ENCODE results near the gene DNAJC30. TPM values are rescaled to one million over a fixed set of nuclear protein-coding genes. Genes with fewer than 3 reads are reported as not detected.

Gene DNAJC30
- total RNA-seq, 3 donors from 2014 or later, result 2.9 to 6.9 (median 4.6) TPM

GRCh38 chr7:73704640-73705550, 21.6 kb upstream of the DNAJC30 start:
- intact Hi-C loops (cut with DNase I; ENCODE audit: low total_unique reads), result no loop called here
- H3K4me3 ChIP-seq, result no peak overlapping the region
- TF ChIP-seq POLR2A (IDR thresholded peaks at IDR 0.05) (no peak), CTCF (IDR thresholded peaks at IDR 0.05) (no peak), POLR2AphosphoS5 (IDR thresholded peaks at IDR 0.05) (no peak)
- DNase-seq (ENCODE audit: low spot score in 2 of 2), result peak; percentile 37 to 81
- peak overlapping the region; percentile 80 to 81 for H3K27ac ChIP-seq
- H3K4me1 ChIP-seq, result no peaks in the 10 kb centered on the region
- no peaks in the 10 kb centered on the region for H3K9me3 ChIP-seq
- H3K27me3 ChIP-seq, result no peaks in the 10 kb centered on the region
- H3K36me3 ChIP-seq, result no peaks in the 10 kb centered on the region

- Histone ChIP-seq H3K9me3 (no peaks in the 10 kb centered on the region), H3K4me1 (no peaks in the 10 kb centered on the region), H3K27ac (no peak overlapping the region), H3K36me3 (no peaks in the 10 kb centered on the region), H3K4me3 (no peak overlapping the region), H3K27me3 (no peaks in the 10 kb centered on the region)
- intact Hi-C loops (cut with DNase I; ENCODE audit: low total_unique reads), result no loop called here
- no peak for DNase-seq (ENCODE audit: low spot score in 2 of 2)
- TF ChIP-seq POLR2A (IDR thresholded peaks at IDR 0.05) (no peak), CTCF (IDR thresholded peaks at IDR 0.05) (no peak), POLR2AphosphoS5 (IDR thresholded peaks at IDR 0.05) (no peak)
Measured at GRCh38 chr7:73703757-73704639, 20.7 kb upstream of the DNAJC30 start.

DNA sequence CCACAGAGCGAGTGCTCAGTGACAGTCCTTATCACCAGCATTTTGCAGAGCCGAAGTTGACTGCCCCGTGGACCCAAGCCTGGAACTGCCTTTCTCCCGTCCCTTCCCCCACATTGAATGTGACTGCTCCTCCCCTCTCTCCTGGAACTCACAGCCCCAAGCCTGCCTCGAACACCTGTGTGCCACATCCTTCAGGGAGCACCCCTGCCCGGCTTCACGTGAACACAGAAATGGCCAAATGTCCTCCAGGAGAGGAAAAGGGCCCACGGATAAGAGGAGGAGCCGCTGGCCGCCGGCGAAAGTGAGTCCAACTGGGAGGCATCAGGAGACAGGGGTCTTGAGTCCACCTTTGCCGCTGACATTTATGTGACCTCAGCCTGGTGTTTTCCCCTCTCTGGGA, 20.0 kb upstream of the DNAJC30 start:
- Histone ChIP-seq H3K27me3 (no peaks in the 10 kb centered on the region), H3K4me1 (no peaks in the 10 kb centered on the region), H3K27ac (no peak overlapping the region), H3K4me3 (no peak overlapping the region), H3K9me3 (no peaks in the 10 kb centered on the region), H3K36me3 (no peaks in the 10 kb centered on the region)
- no peak for DNase-seq (ENCODE audit: low spot score in 2 of 2)
- intact Hi-C loops (cut with DNase I; ENCODE audit: low total_unique reads), result no loop called here
- TF ChIP-seq POLR2A (IDR thresholded peaks at IDR 0.05) (no peak), CTCF (IDR thresholded peaks at IDR 0.05) (no peak), POLR2AphosphoS5 (IDR thresholded peaks at IDR 0.05) (no peak)

- Histone ChIP-seq H3K27ac (no peak overlapping the region), H3K4me1 (no peaks in the 10 kb centered on the region), H3K27me3 (no peaks in the 10 kb centered on the region), H3K36me3 (no peaks in the 10 kb centered on the region), H3K9me3 (no peaks in the 10 kb centered on the region), H3K4me3 (no peak overlapping the region)
- intact Hi-C loops (cut with DNase I; ENCODE audit: low total_unique reads), result no loop called here
- TF ChIP-seq POLR2A (IDR thresholded peaks at IDR 0.05) (no peak), POLR2AphosphoS5 (IDR thresholded peaks at IDR 0.05) (no peak)
- DNase-seq (ENCODE audit: low spot score in 2 of 2), result no peak
Measured at GRCh38 chr7:73702665-73703064, 19.4 kb upstream of the DNAJC30 start.

DNA sequence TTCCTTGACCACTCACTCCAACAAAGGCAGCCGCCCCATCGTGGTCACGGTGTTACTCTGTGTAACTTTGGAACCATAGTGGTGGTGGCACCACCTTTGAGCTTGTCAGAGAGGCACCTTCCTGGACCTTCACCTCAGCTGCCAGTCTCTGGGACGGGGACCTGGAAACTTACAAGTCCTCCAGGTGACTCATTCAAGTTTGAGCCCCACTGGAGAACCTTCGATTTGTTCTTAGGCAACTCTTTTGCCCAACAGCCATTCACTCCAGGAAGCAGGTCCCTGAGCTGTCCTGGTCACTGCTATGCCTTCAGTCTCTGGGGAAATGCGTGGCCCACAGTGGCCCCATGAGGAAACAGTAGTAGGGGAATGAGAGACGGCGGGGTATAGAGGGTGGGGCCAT, 19.0 kb upstream of the DNAJC30 start:
- Histone ChIP-seq H3K4me3 (no peak overlapping the region), H3K4me1 (no peaks in the 10 kb centered on the region), H3K27me3 (no peaks in the 10 kb centered on the region), H3K27ac (no peak overlapping the region), H3K9me3 (no peaks in the 10 kb centered on the region), H3K36me3 (no peaks in the 10 kb centered on the region)
- TF ChIP-seq POLR2AphosphoS5 (IDR thresholded peaks at IDR 0.05) (no peak), POLR2A (IDR thresholded peaks at IDR 0.05) (no peak), CTCF (IDR thresholded peaks at IDR 0.05) (no peak)
- intact Hi-C loops (cut with DNase I; ENCODE audit: low total_unique reads), result no loop called here
- no peak for DNase-seq (ENCODE audit: low spot score in 2 of 2)

All from breast epithelium (tissue), 4 donors.